Esophagus muscularis mucosa (tissue), 3 donors: ENCODE data around the gene KCNG4.

Experiments
- POLR2A ChIP-seq: fragments of 450-650 bp; IDR thresholded peaks from one replicate; pipeline ENCODE4 v1.6.1; 2017; ENCODE audit warnings: antibody characterized with exemption, moderate library complexity, mild to moderate bottlenecking, low read depth
- POLR2AphosphoS5 ChIP-seq, 2 donors: sonication (generic); formaldehyde crosslinking; IDR thresholded peaks; one replicate each; pipeline ENCODE4 v1.6.1; 2017; ENCODE audit warnings: antibody characterized with exemption in 2 of 2
- TF ChIP-seq, protein P1 (sequence below), 3 experiments: fragments of 200-600 bp in 2 of 3; fragments of 450-650 bp in 1 of 3; sonication (generic) in 2 of 3; IDR thresholded peaks; one replicate each; pipeline ENCODE4 v1.5.1; 2017 to 2019; ENCODE audit warnings: antibody characterized with exemption in 3 of 3, mild to moderate bottlenecking in 2 of 3, moderate library complexity in 1 of 3

GRCh38 chr16:84176192-84177053 lies 63.4 kb downstream of the KCNG4 start:
- TF ChIP-seq, protein P1, sequence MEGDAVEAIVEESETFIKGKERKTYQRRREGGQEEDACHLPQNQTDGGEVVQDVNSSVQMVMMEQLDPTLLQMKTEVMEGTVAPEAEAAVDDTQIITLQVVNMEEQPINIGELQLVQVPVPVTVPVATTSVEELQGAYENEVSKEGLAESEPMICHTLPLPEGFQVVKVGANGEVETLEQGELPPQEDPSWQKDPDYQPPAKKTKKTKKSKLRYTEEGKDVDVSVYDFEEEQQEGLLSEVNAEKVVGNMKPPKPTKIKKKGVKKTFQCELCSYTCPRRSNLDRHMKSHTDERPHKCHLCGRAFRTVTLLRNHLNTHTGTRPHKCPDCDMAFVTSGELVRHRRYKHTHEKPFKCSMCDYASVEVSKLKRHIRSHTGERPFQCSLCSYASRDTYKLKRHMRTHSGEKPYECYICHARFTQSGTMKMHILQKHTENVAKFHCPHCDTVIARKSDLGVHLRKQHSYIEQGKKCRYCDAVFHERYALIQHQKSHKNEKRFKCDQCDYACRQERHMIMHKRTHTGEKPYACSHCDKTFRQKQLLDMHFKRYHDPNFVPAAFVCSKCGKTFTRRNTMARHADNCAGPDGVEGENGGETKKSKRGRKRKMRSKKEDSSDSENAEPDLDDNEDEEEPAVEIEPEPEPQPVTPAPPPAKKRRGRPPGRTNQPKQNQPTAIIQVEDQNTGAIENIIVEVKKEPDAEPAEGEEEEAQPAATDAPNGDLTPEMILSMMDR (IDR thresholded peaks at IDR 0.05): no peak
- TF ChIP-seq POLR2A (no peak), POLR2AphosphoS5 (IDR thresholded peaks at IDR 0.05) (no peak)
